CD4-positive, alpha-beta T cell (primary cell): ENCODE data around the gene CMSS1. TPM values are rescaled to one million over a fixed set of nuclear protein-coding genes. Genes with fewer than 3 reads are reported as not detected.

Experiments
- ATAC-seq: fragments of 200-7000 bp; cut with Tn5 transposase; one replicate; pipeline ENCODE4 v1.10.0; 2022; ENCODE audit warnings: mild to moderate bottlenecking; ENCODE audit not compliant: poor library complexity
- CTCF ChIA-PET: fragments of 350-600 bp; sonication (Branson Sonifier 250); formaldehyde crosslinking; loops from one replicate; lab custom pipeline; 2021; ENCODE audit warnings: antibody characterized with exemption, inconsistent platforms; lab: Charles Lee
- POLR2A ChIA-PET: fragments of 350-600 bp; sonication (Branson Sonifier 250); formaldehyde crosslinking; loops from one replicate; lab custom pipeline; 2021; ENCODE audit warnings: antibody characterized with exemption, inconsistent platforms; lab: Charles Lee
- DNase-seq, 14 experiments: peaks; one replicate each; pipeline ENCODE4 v3.0.0-alpha.2; 2013 to 2020; ENCODE audit warnings: mixed read lengths in 2 of 14
- H3K27ac ChIP-seq, 2 donors: one replicate each; pipeline versions ENCODE4 v1.5.1 to v1.7.0; 2013; ENCODE audit warnings: low read length in 2 of 2, low read depth in 1 of 2, mild to moderate bottlenecking in 1 of 2
- H3K27me3 ChIP-seq, 2 experiments: 1 replicate in 1 of 2; 2 replicates in 1 of 2; pipeline versions ENCODE4 v1.6.1 to v1.7.0; 2013; ENCODE audit warnings: low read length in 2 of 2, control low read depth in 1 of 2, mild to moderate bottlenecking in 1 of 2, moderate library complexity in 1 of 2; ENCODE audit not compliant: insufficient read depth in 2 of 2, control insufficient read depth in 1 of 2
- H3K36me3 ChIP-seq: one replicate; pipeline ENCODE4 v1.6.1; 2013; ENCODE audit warnings: low read length, control low read depth; ENCODE audit not compliant: insufficient read depth
- H3K4me1 ChIP-seq: one replicate; pipeline ENCODE4 v1.6.1; 2013; ENCODE audit warnings: low read length, control low read depth; ENCODE audit not compliant: insufficient read depth
- H3K4me3 ChIP-seq: one replicate; pipeline ENCODE4 v1.5.1; 2013; ENCODE audit warnings: mild to moderate bottlenecking, low read length, moderate library complexity
- H3K9me3 ChIP-seq, 2 experiments: 1 replicate in 1 of 2; 2 replicates in 1 of 2; pipeline versions ENCODE4 v1.6.1 to v1.7.0; 2013; ENCODE audit warnings: low read length in 2 of 2, mild to moderate bottlenecking in 2 of 2, control low read depth in 1 of 2, moderate library complexity in 1 of 2; ENCODE audit not compliant: control insufficient read depth in 1 of 2, insufficient read depth in 1 of 2
- H3K27ac Mint-ChIP-seq: one replicate; pipeline ENCODE4 v1.8.0; 2020; ENCODE audit warnings: mixed read lengths
- H3K27me3 Mint-ChIP-seq: one replicate; pipeline ENCODE4 v1.8.0; 2021; ENCODE audit warnings: mixed read lengths
- H3K36me3 Mint-ChIP-seq: one replicate; pipeline ENCODE4 v1.8.0; 2021; ENCODE audit warnings: low read depth, mixed read lengths
- H3K4me1 Mint-ChIP-seq: one replicate; pipeline ENCODE4 v1.8.0; 2021; ENCODE audit warnings: low read depth, mixed read lengths
- H3K4me3 Mint-ChIP-seq: one replicate; pipeline ENCODE4 v1.8.0; 2020; ENCODE audit warnings: mild to moderate bottlenecking, mixed read lengths
- H3K9me3 Mint-ChIP-seq: one replicate; pipeline ENCODE4 v1.8.0; 2020; ENCODE audit warnings: mixed read lengths
- CTCF ChIP-seq: fragments of 200-600 bp; IDR thresholded peaks from one replicate; pipeline ENCODE4 v1.8.0; 2022; ENCODE audit warnings: antibody characterized with exemption, mild to moderate bottlenecking
- intact Hi-C, 2 experiments: fragments of 100-400 bp; cut with DNase I in 1 of 2; cut with micrococcal nuclease in 1 of 2; formaldehyde crosslinking; loops; one replicate each; pipeline versions ENCODE4 v1.15.1 to v1.9.0; 2023 to 2025; cut with DNase I, micrococcal nuclease
- total RNA-seq, 174 experiments: library from RNA in 2 of 174; stranded (reverse) in 2 of 174; gene quantifications; one replicate each; pipeline ENCODE4 v1.2.3 and lab custom pipeline; 2021 to 2026

Gene CMSS1
- total RNA-seq, 2 experiments from 2014 or later = 12.2 TPM

GRCh38 chr3:100113723-100114412 lies 296.2 kb downstream of the CMSS1 start:
- no peaks in the 10 kb centered on the region for H3K4me1 Mint-ChIP-seq

GRCh38 chr3:100114413-100115030 lies 296.9 kb downstream of the CMSS1 start, which contains the start of gene FILIP1L:
Gene FILIP1L, minus strand, starts transcription at chr3:100114501.
- POLR2A ChIA-PET = no interaction called here

More at GRCh38 chr3:100113723-100114412, 296.2 kb downstream of the CMSS1 start:
- H3K36me3 ChIP-seq = no peaks in the 10 kb centered on the region
- ATAC-seq (no peak), DNase-seq (peak in 1 of 14 experiments; percentile 11)
- intact Hi-C loops = no loop called here
- no peaks in the 10 kb centered on the region for H3K9me3 Mint-ChIP-seq
- H3K27ac Mint-ChIP-seq = no peak overlapping the region
- no peak overlapping the region for H3K4me3 Mint-ChIP-seq
- H3K9me3 ChIP-seq = no peaks in the 10 kb centered on the region
- CTCF ChIA-PET = no interaction called here
- H3K4me1 ChIP-seq = no peaks in the 10 kb centered on the region
- H3K4me3 ChIP-seq = no peak overlapping the region
- POLR2A ChIA-PET = no interaction called here
- H3K27me3 Mint-ChIP-seq = no peaks in the 10 kb centered on the region
- H3K36me3 Mint-ChIP-seq = no peaks in the 10 kb centered on the region
- no peaks in the 10 kb centered on the region for H3K27me3 ChIP-seq
- H3K27ac ChIP-seq = no peak overlapping the region
- TF ChIP-seq CTCF = no peak

GRCh38 chr3:100117093-100117492 lies 299.4 kb downstream of the CMSS1 start:
- POLR2A ChIA-PET = no interaction called here
- no peak overlapping the region for H3K27ac Mint-ChIP-seq
- H3K36me3 Mint-ChIP-seq = no peaks in the 10 kb centered on the region
- Histone ChIP-seq H3K9me3 (peaks cover 0 to 4% of the 10 kb centered on the region in 2 experiments), H3K27me3 (no peaks in the 10 kb centered on the region), H3K27ac (no peak overlapping the region), H3K36me3 (no peaks in the 10 kb centered on the region), H3K4me1 (no peaks in the 10 kb centered on the region), H3K4me3 (no peak overlapping the region)
- H3K4me1 Mint-ChIP-seq = no peaks in the 10 kb centered on the region
- ATAC-seq = no peak
- no peak overlapping the region for H3K4me3 Mint-ChIP-seq
- no peaks in the 10 kb centered on the region for H3K9me3 Mint-ChIP-seq
- CTCF ChIA-PET = no interaction called here
- DNase-seq = no peak
- intact Hi-C loops = no loop called here
- no peaks in the 10 kb centered on the region for H3K27me3 Mint-ChIP-seq
- TF ChIP-seq CTCF = no peak

More at GRCh38 chr3:100114413-100115030, 296.9 kb downstream of the CMSS1 start, which contains the start of gene FILIP1L:
- no peaks in the 10 kb centered on the region for H3K9me3 Mint-ChIP-seq
- no peak within 1 kb of the TSS for H3K27ac Mint-ChIP-seq
- DNase-seq (no peak), ATAC-seq (no peak)
- H3K4me1 ChIP-seq = no peaks in the 10 kb centered on the region
- H3K4me3 ChIP-seq = no peak within 1 kb of the TSS
- no peaks in the 10 kb centered on the region for H3K27me3 Mint-ChIP-seq
- TF ChIP-seq CTCF = no peak
- H3K4me3 Mint-ChIP-seq = no peak within 1 kb of the TSS
- intact Hi-C loops = no loop called here
- H3K27me3 ChIP-seq = no peaks in the 10 kb centered on the region
- CTCF ChIA-PET = no interaction called here
- no peaks in the 10 kb centered on the region for H3K36me3 ChIP-seq
- no peaks in the 10 kb centered on the region for H3K4me1 Mint-ChIP-seq
- H3K36me3 Mint-ChIP-seq = no peaks in the 10 kb centered on the region
- H3K9me3 ChIP-seq = no peaks in the 10 kb centered on the region
- no peak within 1 kb of the TSS for H3K27ac ChIP-seq
